Measurements from ENCODE around the gene METTL13. TPM values are rescaled to one million over a fixed set of nuclear protein-coding genes. Genes with fewer than 3 reads are reported as not detected.

Gene METTL13
- total RNA-seq, 1 experiment from 2014 or later, result 64.5 TPM

- H4K8ac ChIP-seq (replicated peaks; ENCODE audit: insufficient read length, low read depth, low read length), result no peak overlapping the region
- no peak overlapping the region for H3T11ph ChIP-seq (ENCODE audit: low read length)
- no peak overlapping the region for H2BK5ac ChIP-seq (ENCODE audit: insufficient read length, low read length)
- H3K9ac ChIP-seq (ENCODE audit: extremely low read depth, insufficient read length, low read length), result no peak overlapping the region
- no peaks in the 10 kb centered on the region for H4K20me1 ChIP-seq (ENCODE audit: control insufficient read depth, insufficient read depth, insufficient read length)
- no CpG with 5 or more reads among the region's 11 CpGs for WGBS (ENCODE audit: extremely low coverage, insufficient read length, low lambda C conversion rate)
- Mint-ChIP-seq H3K4me3 (no peak overlapping the region), H3K27me3 (ENCODE audit: low read depth) (peaks cover 2% of the 10 kb centered on the region; the same call in 1 of the 2 replicates), H3K9me3 (peaks cover 36 to 39% of the 10 kb centered on the region in 2 experiments), H3K27ac (no peak overlapping the region), H3K4me1 (no peaks in the 10 kb centered on the region), H3K36me3 (ENCODE audit: insufficient read depth in 1 of 3, low read depth in 3 of 3) (peaks cover 10 to 31% (median 30%) of the 10 kb centered on the region in 3 experiments)
- H2BK20ac ChIP-seq (ENCODE audit: low read depth, low read length, poor library complexity, severe bottlenecking), result no peak overlapping the region
- DNase-seq, result no peak
- no peak overlapping the region for H2BK15ac ChIP-seq (ENCODE audit: low read depth, low read length)
- no peak overlapping the region for H2BK12ac ChIP-seq (ENCODE audit: insufficient read length, low read depth, low read length)
- H3K56ac ChIP-seq (ENCODE audit: insufficient read length, low read depth, low read length), result no peak overlapping the region
- no peak overlapping the region for H3K14ac ChIP-seq (ENCODE audit: insufficient read depth, low read length)
- no peaks in the 10 kb centered on the region for H3K23me2 ChIP-seq (ENCODE audit: insufficient read length, low read depth, low read length, poor library complexity, severe bottlenecking)
- H3K9me3 ChIP-seq (ENCODE audit: control insufficient read depth, low read depth, low read length), result peaks cover 7% of the 10 kb centered on the region
- H3K4me1 ChIP-seq (ENCODE audit: insufficient read depth, low read length), result no peaks in the 10 kb centered on the region
- no peaks in the 10 kb centered on the region for H3K27me3 ChIP-seq (ENCODE audit: insufficient read depth, low read length)
- TF ChIP-seq CTCF (conservative IDR thresholded peaks at IDR 0.05), result no peak
- H4K5ac ChIP-seq (ENCODE audit: insufficient read length, low read depth, low read length), result no peak overlapping the region
- no peak overlapping the region for H4K91ac ChIP-seq (ENCODE audit: insufficient read length, low read depth, low read length)
- no peaks in the 10 kb centered on the region for H3K79me2 ChIP-seq (ENCODE audit: insufficient read depth, low read length)
- no peak overlapping the region for H2BK120ac ChIP-seq (ENCODE audit: low read depth, low read length, poor library complexity, severe bottlenecking)
- no peak overlapping the region for H3K4me2 ChIP-seq (ENCODE audit: insufficient read depth, insufficient read length, low read length)
- no peak overlapping the region for H3K4ac ChIP-seq (ENCODE audit: low read depth, low read length)
- no peak overlapping the region for H2AFZ ChIP-seq (ENCODE audit: low read length)
- H3K79me1 ChIP-seq (ENCODE audit: insufficient read depth, low read depth, low read length, poor library complexity, severe bottlenecking), result no peaks in the 10 kb centered on the region
- H2AK5ac ChIP-seq (ENCODE audit: insufficient read length, low read length), result no peak overlapping the region
- H3K18ac ChIP-seq (ENCODE audit: insufficient read length, low read depth, low read length), result no peak overlapping the region
- H3K23ac ChIP-seq (ENCODE audit: insufficient read length, low read depth, low read length), result no peak overlapping the region
- H3K27ac ChIP-seq (ENCODE audit: insufficient read length, low read depth, low read length), result no peak overlapping the region
Observed at GRCh38 chr1:171828794-171829193, 47.3 kb downstream of the METTL13 start.
